GM18873 (cell line): ENCODE measurements around the gene PARD3B.

Experiments
- ATAC-seq: cut with Tn5 transposase; IDR thresholded peaks from one replicate; pipeline ENCODE4 v1.9.1; 2021; ENCODE audit warnings: mild to moderate bottlenecking, moderate library complexity, moderate number of reproducible peaks; ENCODE audit not compliant: unreplicated experiment, low FRiP score

Gene PARD3B

GRCh38 chr2:204917089-204917701 is 371.9 kb downstream of the PARD3B start:
- ATAC-seq, result no peak

GRCh38 chr2:204920776-204921175 is 375.5 kb downstream of the PARD3B start:
- ATAC-seq, result no peak

DNA sequence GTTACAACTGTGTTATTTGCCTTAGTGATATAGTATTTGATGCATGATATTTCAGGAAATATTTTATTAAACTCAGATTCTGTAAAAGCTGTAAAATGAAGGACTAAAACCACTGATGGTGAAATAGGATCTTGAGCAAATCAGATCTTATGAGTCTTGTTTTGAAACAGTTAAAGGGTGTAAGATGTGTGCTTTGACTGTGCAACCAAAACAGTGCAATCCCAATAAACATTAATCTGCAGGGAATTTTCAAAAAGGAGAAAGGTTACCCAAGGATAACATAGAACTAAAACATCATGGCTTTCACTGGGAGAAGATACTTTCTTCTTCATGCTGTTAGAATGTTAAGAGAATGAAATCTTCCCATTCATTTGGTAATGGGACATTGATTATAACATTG is 378.7 kb downstream of the PARD3B start:
- no peak for ATAC-seq

GRCh38 chr2:204931562-204931961 is 386.3 kb downstream of the PARD3B start:
- no peak for ATAC-seq

DNA sequence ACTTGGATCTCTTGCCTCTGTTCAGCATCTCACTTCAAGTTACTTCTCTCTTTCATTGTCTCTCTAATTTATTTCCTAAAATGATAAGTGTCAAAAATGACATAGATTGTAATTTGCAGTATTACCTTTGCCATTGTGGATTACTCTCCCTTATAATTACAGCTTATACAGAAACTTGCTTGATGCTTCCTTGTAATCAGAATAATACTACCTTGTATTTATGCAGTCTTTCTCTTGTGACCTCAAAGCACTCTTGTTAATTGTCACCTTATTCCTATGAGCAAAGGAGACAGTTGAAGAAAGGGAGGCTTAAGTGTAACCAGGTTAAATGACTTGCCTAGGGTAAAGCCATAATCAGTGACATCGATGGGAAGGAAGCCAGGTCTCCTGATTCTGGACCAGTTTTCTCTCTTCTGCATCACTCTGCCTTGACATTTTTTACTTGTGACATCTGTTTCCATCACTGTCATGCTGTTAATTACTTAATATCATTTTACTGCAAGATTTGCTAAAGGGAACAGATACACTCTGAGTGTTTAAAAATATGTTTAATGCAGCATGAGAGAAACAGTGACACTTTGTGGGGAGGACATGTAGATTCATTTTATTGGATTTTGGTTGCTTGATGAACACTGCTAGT is 388.6 kb downstream of the PARD3B start:
- ATAC-seq, result no peak

DNA sequence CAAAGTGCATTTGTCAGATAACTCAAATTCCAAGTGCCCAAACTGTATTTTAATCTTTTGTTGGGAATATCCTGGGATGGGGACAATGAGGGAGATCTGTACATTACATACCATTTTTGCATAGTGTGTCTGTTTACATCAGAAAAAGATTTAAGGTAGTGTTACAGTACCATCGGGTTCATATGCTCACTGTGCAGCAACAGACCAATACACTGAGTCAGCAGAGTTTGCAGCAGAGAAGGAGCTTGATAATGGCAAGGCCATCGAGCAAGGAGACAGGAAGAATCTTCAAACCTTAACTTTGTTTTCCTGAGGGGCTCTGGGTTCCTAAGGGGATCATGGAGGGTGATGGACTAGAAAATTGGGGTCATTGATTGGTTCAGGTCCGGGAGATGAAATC is 399.7 kb downstream of the PARD3B start:
- ATAC-seq, result no peak

DNA sequence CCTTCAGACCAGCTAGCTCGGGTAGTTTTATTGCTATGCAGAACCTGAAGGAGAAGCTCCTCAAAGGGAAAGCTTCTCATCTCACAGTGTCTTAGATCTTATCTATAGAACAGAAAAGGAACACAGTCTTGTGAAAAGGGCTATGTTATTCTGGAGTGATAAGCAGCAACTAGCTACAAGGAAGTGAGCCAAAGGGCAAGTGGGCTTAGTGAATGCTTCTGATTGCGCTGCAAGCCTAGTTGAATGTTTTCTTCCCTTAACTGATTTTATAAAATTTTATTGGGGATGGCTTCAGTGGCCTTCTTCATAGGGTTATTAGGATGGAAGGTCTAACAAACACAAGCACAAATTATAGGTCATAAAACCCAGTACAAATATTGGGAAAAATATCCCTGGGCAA is 400.1 kb downstream of the PARD3B start:
- no peak for ATAC-seq

DNA sequence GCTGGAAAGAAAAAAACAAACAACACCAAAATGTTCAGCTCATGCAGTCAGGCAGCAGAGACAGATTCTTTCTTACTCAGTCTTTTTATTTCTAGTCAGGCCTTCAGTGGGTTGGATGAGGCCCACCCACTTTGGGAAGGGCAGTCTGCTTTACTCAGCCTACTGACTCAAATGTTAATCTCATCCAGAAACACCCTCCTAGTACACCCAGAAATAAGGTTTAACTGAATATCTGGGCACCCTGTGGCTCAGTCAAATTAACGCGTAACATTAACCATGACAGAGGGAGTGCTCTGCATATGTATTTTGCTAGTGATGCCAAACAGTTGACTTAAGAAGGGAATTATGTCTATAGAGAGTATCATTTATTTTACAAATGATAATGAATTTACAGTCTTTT is 401.6 kb downstream of the PARD3B start:
- ATAC-seq, result no peak

DNA sequence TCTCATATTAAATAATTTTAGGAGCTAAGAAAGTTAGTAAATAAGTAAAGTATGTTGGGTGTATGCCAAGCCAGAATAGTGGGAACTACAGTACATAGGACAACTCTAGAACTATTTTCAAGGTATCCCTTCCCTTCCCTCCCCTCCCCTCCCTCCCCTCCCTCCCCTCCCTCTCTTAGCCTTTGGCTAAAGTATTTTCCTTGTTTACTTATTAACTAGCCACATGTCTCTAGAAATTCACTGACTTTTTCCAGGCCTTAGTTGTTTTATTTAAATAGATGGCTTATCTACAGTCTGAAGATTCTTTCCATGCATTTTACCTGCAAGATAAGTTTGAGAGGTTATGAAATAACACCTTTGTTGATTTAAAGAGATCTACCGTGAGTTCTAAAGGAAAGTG is 402.1 kb downstream of the PARD3B start:
- no peak for ATAC-seq

DNA sequence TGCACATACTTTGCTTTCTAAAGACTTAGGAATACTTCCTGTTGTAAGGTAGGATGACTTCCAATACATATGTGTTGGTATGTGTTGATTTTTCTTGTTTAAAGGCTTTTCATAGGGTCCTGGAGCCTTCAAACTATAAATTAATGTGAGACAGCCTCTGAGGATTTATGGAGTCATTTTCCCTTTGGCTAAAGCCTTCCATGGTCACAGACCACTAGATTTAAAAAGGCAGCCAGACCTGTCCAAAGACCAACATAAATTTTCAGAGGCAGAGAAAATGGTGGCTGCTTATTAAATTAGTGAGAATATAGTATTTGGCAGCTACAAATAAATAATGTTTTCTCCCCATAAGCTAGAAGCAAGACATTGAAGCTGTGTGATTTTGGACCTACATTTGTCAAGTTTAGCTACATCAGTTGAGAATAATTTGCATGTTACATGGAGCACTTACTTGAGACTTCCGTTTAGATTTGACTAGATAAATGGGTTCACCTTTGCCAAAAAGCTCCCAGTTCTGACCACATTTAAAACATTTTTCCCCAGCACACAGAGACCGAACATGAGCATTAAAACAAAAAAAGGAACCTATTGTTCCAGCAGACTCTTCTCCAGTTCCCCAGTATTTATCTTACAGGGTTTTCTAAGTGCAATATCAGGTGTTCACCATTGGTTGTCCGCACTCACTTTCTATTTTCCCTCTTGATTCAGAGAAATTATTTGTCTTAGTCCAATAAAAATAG is 402.9 kb downstream of the PARD3B start:
- no peak for ATAC-seq

DNA sequence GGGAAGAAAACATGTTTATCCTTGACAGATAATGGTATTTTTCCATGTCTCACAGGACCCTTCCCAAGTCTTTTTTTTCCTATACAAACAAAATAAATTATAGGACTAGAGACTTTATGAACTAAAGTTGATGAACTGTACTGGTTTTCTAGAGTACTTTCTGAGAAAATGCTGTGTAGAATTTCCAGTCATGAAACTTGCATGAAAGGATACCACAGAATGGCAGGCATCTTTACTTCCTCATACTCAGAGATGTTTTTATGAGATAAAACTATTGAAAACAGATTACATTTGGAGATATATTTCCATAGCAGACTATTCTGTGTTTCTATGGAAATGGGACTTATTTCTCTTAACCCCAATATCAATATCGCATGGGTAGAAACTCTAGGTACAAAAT is 403.5 kb downstream of the PARD3B start:
- ATAC-seq, result no peak

GRCh38 chr2:204950695-204951346 is 405.5 kb downstream of the PARD3B start:
- ATAC-seq, result no peak

GRCh38 chr2:204958371-204958770 is 413.1 kb downstream of the PARD3B start:
- no peak for ATAC-seq

DNA sequence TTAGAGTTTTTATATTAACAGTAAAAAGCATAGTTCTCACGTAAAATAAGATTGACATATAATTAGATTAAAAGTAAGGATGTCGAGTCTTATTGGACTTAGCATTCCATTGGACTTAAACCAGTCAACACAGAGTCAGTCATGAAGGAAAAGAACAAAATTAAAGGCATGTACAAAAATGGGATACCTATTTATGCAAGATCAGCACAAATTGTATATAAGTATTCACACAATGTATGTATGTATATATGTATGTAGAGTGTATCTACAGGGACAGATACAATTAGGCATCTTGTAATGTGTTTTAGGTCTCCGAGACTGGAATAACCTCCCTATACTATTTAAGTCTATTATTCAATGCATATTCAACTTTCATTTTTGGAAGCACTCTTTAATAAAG is 419.1 kb downstream of the PARD3B start:
- no peak for ATAC-seq

- no peak for ATAC-seq
Observed at GRCh38 chr2:204966245-204966644, 421.0 kb downstream of the PARD3B start.

DNA sequence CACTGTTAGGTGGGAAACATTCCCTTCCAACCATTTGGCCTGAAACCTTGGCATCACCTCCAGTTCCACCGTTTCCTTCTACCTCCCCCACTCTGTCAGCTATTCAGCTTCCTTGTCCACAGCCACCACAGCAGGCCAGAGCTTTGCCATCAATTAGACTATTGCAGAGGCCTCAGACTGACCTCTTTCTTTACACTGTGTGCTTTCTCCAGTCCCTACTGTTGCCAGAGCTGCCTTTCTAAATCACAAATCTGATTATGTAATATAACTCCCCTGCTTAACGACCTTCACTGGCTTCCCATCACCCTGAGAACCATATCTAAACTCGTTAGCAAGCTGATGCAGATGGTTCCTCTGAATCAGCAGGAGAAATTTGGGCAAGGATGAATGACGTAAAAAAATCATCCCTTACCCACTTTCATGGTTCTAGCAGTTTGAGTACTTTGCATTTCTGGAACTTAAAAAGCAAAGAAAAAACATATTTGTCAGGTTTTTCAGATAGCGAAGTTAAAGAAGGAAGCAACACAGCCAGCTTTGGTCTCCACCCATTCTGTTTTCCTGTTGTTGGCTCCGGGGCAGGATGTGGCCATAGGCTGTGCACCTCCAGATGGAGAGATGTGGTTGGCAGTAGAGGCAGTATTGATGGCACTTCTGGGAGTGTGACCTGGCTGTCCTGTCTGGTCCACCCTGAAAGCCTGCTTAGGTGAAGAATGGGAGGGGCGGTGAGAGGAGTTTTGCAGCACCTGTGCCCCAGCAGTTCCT is 422.1 kb downstream of the PARD3B start:
- ATAC-seq, result no peak

DNA sequence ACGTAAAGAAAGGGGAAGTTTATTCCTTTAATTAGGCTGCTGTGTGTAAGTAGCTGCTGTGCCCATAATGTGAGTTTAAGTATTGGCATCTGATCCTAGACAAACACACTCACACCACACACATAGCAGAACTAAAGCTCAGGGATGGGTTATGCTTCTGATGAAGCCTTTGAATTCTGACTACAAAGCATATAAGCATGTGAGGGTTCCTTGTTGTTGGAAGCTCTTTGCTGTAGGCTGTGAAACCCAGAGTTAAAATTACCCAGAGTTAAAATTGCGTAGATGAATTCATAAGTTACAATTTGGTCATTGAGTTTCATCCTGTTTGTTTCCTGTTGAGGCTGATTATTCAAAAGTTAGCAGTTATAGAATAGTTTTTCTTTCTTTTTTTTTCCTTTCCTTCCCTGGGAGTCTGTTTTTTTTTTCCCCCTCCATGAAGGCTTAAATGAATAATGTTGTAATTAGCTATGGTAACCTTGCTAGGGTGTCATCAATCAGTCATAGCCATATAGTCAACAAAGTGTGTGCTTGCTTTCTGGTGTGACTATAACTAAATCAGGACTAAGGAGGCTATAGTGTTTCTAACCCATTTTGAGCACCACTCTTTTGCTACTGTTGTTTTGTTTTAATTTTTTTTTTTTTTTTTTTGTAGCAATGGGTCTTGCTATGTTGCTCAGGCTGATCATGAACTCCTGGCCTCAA is 426.1 kb downstream of the PARD3B start:
- ATAC-seq, result no peak

GRCh38 chr2:204972161-204972560 is 426.9 kb downstream of the PARD3B start:
- ATAC-seq, result no peak

- ATAC-seq, result no peak
Observed at GRCh38 chr2:204972606-204973336, 427.5 kb downstream of the PARD3B start.
